ENCODE measurements around the gene LUC7L2.
"Not testable (repeated sequence)": the region's sequence is repeated elsewhere in the genome, so short reads cannot be mapped to it uniquely, and the experiment has no call there.

LUC7L2 gene

GRCh38 chr7:139359366-139360209, at the start of gene LUC7L2:
Gene LUC7L2, plus strand, starts transcription at chr7:139359894. Its CDS starts 368 bp downstream, at chr7:139360262.
- peak; percentile 100 for DNase-seq (ENCODE audit: low read depth)
- TF ChIP-seq MYC (IDR thresholded peaks at IDR 0.05; ENCODE audit: low read depth, low read length) (0 out of 2 replicates have a peak, but pooled peaks have one; percentile 61), POLR2A (IDR thresholded peaks at IDR 0.05; ENCODE audit: extremely low read depth, insufficient read length) (peak; percentile 98), CTCF (IDR thresholded peaks at IDR 0.05; ENCODE audit: low read depth, low read length) (no peak)
- TF ChIP-seq, protein P1, sequence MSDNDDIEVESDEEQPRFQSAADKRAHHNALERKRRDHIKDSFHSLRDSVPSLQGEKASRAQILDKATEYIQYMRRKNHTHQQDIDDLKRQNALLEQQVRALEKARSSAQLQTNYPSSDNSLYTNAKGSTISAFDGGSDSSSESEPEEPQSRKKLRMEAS (IDR thresholded peaks at IDR 0.05; ENCODE audit: low read depth, low read length) = peak; percentile 69
- peak within 1 kb of the TSS; percentile 83 for H3K4me3 ChIP-seq (ENCODE audit: low read depth, low read length)

DNA sequence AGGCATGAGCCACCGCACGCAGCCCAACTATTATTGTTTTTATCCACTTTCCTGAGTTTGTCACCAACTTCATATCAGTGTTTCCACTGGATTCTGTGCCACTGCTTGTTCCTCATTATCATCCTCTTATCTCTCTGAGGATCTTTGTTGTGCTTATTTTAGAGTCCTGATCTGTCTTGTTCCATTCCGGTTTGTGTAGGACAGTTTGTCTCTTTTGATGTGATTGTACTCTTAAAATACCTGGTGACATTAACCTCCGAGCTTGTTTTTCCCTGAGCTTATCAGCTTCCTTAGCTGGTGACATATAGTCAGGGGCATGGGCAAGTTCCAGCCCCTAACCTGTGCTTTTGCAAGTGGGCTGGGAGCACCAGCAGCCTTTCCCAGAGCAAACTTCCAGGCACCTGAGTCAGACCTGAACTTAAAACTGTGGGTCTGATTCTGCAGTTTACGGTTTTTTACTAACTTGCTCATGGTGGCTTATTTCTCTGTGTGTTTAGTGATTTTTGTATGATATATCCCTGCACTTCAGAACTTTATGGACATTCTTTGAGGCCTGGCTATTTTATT, 41.7 kb upstream of the LUC7L2 start:
- H3K4me3 ChIP-seq (ENCODE audit: low read depth, low read length) = no peak overlapping the region
- TF ChIP-seq CTCF (IDR thresholded peaks at IDR 0.05; ENCODE audit: low read depth, low read length) (no peak), MYC (IDR thresholded peaks at IDR 0.05; ENCODE audit: low read depth, low read length) (no peak), POLR2A (IDR thresholded peaks at IDR 0.05; ENCODE audit: extremely low read depth, insufficient read length) (no peak)
- TF ChIP-seq, protein P1 (IDR thresholded peaks at IDR 0.05; ENCODE audit: low read depth, low read length) = no peak
- DNase-seq (ENCODE audit: low read depth) = no peak

- no peak overlapping the region for H3K4me3 ChIP-seq (ENCODE audit: low read depth, low read length)
- TF ChIP-seq MYC (IDR thresholded peaks at IDR 0.05; ENCODE audit: low read depth, low read length) (no peak), CTCF (IDR thresholded peaks at IDR 0.05; ENCODE audit: low read depth, low read length) (peak; percentile 41)
- TF ChIP-seq, protein P1 (IDR thresholded peaks at IDR 0.05; ENCODE audit: low read depth, low read length) = no peak
- peak; percentile 49 for DNase-seq (ENCODE audit: low read depth)
Observed at GRCh38 chr7:139321071-139321745, 38.5 kb upstream of the LUC7L2 start.

DNA sequence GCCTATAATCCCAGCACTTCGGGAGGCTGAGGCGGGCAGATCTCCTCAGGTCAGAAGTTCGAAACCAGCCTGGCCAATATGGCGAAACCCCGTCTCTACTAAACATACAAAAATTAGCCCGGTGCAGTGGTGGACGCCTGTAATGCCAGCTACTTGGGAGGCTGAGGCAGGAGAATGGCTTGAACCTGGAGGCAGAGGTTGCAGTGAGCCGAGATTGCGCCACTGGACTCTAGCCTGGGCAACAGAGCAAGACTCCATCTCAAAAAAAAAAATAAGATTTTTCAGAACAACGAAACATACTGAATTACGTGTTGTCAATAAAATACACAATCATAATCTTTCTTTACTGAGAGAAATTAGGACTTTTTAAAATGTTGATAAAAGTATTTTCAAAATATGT, 35.0 kb upstream of the LUC7L2 start:
- H3K4me3 ChIP-seq (ENCODE audit: low read depth, low read length); DNase-seq (ENCODE audit: low read depth): not testable (repeated sequence)

GRCh38 chr7:139328375-139328774, 31.3 kb upstream of the LUC7L2 start:
- H3K4me3 ChIP-seq (ENCODE audit: low read depth, low read length) = no peak overlapping the region
- no peak for TF ChIP-seq POLR2A (IDR thresholded peaks at IDR 0.05; ENCODE audit: extremely low read depth, insufficient read length)
- no peak for TF ChIP-seq CTCF (IDR thresholded peaks at IDR 0.05; ENCODE audit: low read depth, low read length)
- TF ChIP-seq, protein P1 (IDR thresholded peaks at IDR 0.05; ENCODE audit: low read depth, low read length) = no peak
- no peak for TF ChIP-seq MYC (IDR thresholded peaks at IDR 0.05; ENCODE audit: low read depth, low read length)
- DNase-seq (ENCODE audit: low read depth) = no peak

GRCh38 chr7:139329119-139329518, 30.6 kb upstream of the LUC7L2 start:
- no peak for TF ChIP-seq CTCF (IDR thresholded peaks at IDR 0.05; ENCODE audit: low read depth, low read length)
- TF ChIP-seq POLR2A (IDR thresholded peaks at IDR 0.05; ENCODE audit: extremely low read depth, insufficient read length) = no peak
- no peak for TF ChIP-seq MYC (IDR thresholded peaks at IDR 0.05; ENCODE audit: low read depth, low read length)
- TF ChIP-seq, protein P1 (IDR thresholded peaks at IDR 0.05; ENCODE audit: low read depth, low read length) = no peak
- DNase-seq (ENCODE audit: low read depth) = no peak

More at GRCh38 chr7:139329119-139329518, 30.6 kb upstream of the LUC7L2 start:
- no peak overlapping the region for H3K4me3 ChIP-seq (ENCODE audit: low read depth, low read length)
